ENCODE data around the gene GXYLT2.

- TF ChIP-seq POLR2A (IDR thresholded peaks at IDR 0.05) = no peak
- no peak for TF ChIP-seq EP300 (IDR thresholded peaks at IDR 0.05)
- no peak for TF ChIP-seq CTCF (IDR thresholded peaks at IDR 0.05)
- TF ChIP-seq POLR2AphosphoS5 (IDR thresholded peaks at IDR 0.05) = no peak
These were observed 71.5 kb downstream of the GXYLT2 start for GRCh38 chr3:72959336-72959735.

Measured in sigmoid colon (tissue), 4 donors.